GM21619 (cell line): ENCODE results near the gene NOL4L.

ENCODE experiments used
- ATAC-seq: cut with Tn5 transposase; IDR thresholded peaks from one replicate; pipeline ENCODE4 v1.9.1; 2021; ENCODE audit not compliant: unreplicated experiment

The NOL4L gene

GRCh38 chr20:32577023-32577422 is 8.1 kb downstream of the NOL4L start:
- no peak for ATAC-seq

GRCh38 chr20:32576560-32576959 is 8.6 kb downstream of the NOL4L start:
- ATAC-seq, result no peak

GRCh38 chr20:32575805-32576204 is 9.3 kb downstream of the NOL4L start:
- ATAC-seq, result no peak

GRCh38 chr20:32575227-32575581 is 9.9 kb downstream of the NOL4L start:
- no peak for ATAC-seq

- no peak for ATAC-seq
These were observed 10.6 kb downstream of the NOL4L start for GRCh38 chr20:32574296-32575226.

GRCh38 chr20:32573167-32573851 is 11.8 kb downstream of the NOL4L start:
- no peak for ATAC-seq

GRCh38 chr20:32572271-32572968 is 12.7 kb downstream of the NOL4L start:
- ATAC-seq, result no peak

GRCh38 chr20:32571566-32571965 is 13.6 kb downstream of the NOL4L start:
- no peak for ATAC-seq

- ATAC-seq, result no peak
These were observed 14.5 kb downstream of the NOL4L start for GRCh38 chr20:32570401-32571190.

GRCh38 chr20:32569380-32570305 is 15.5 kb downstream of the NOL4L start:
- ATAC-seq, result no peak

- no peak for ATAC-seq
These were observed 16.1 kb downstream of the NOL4L start for GRCh38 chr20:32569018-32569379.

- no peak for ATAC-seq
These were observed 17.6 kb downstream of the NOL4L start for GRCh38 chr20:32567384-32568178.

- ATAC-seq, result no peak
These were observed 18.5 kb downstream of the NOL4L start for GRCh38 chr20:32566379-32567374.

GRCh38 chr20:32565735-32566032 is 19.4 kb downstream of the NOL4L start:
- no peak for ATAC-seq

- ATAC-seq, result no peak
These were observed 20.0 kb downstream of the NOL4L start for GRCh38 chr20:32564921-32565734.

- ATAC-seq, result no peak
These were observed 20.7 kb downstream of the NOL4L start for GRCh38 chr20:32564440-32564839.
